ENCODE results near the gene TMEM14C.
A peak's percentile ranks its signal among the peaks of the same experiment; 100 is the strongest.
"Not testable (repeated sequence)": the region's sequence is repeated elsewhere in the genome, so short reads cannot be mapped to it uniquely, and the experiment has no call there.

The TMEM14C gene

DNA sequence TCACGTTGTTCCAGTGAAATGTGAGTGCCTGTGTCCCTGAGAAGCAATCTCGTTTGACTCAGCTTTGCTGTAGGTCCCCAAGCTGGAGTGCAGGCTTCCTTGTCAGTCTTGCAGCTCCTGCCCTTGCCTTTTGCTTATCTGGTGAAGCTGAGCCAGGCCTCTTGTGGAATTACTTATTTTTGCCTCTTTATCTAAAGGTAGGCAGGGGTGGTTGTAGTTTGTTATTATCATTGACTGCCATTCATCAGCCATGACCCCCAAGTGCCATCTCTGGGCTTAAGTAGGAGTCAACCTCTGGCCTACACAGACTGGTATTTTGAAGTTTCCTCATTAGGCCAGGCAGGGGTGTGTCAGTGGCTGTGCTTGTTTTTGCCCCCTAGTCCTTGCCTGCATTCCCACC is 26.9 kb downstream of the TMEM14C start:
- H3K9ac ChIP-seq (ENCODE audit: low read length), result peak overlapping the region; percentile 98; the same call in 1 of the 2 replicates
- peaks cover 28% of the 10 kb centered on the region for H3K79me2 ChIP-seq (ENCODE audit: insufficient read depth, low read length)
- no peaks in the 10 kb centered on the region for H3K9me2 ChIP-seq (ENCODE audit: low read depth, low read length)
- H3K4me3 ChIP-seq (ENCODE audit: low read depth, low read length, poor library complexity, severe bottlenecking), result peak overlapping the region; percentile 89
- no peaks in the 10 kb centered on the region for H4K20me1 ChIP-seq (ENCODE audit: insufficient read depth, low read length)
- peaks cover 54% of the 10 kb centered on the region for H3K36me3 ChIP-seq (ENCODE audit: insufficient read depth, low read length)
- H3K4me2 ChIP-seq (ENCODE audit: low read length), result peak overlapping the region; percentile 96; the same call in 1 of the 2 replicates
- no peaks in the 10 kb centered on the region for H3F3A ChIP-seq (ENCODE audit: insufficient read depth, low read length)
- H3K4me1 ChIP-seq (ENCODE audit: insufficient read depth, low read length, severe bottlenecking), result peaks cover 41% of the 10 kb centered on the region
- H2AFZ ChIP-seq (ENCODE audit: low read length), result no peak overlapping the region
- H3K27ac ChIP-seq (ENCODE audit: low read depth, low read length, poor library complexity, severe bottlenecking), result no peak overlapping the region
- H3K9me3 ChIP-seq (ENCODE audit: low read length), result no peaks in the 10 kb centered on the region
- no peaks in the 10 kb centered on the region for H3K27me3 ChIP-seq (ENCODE audit: insufficient read depth, low read length)
- TF ChIP-seq, protein P1, sequence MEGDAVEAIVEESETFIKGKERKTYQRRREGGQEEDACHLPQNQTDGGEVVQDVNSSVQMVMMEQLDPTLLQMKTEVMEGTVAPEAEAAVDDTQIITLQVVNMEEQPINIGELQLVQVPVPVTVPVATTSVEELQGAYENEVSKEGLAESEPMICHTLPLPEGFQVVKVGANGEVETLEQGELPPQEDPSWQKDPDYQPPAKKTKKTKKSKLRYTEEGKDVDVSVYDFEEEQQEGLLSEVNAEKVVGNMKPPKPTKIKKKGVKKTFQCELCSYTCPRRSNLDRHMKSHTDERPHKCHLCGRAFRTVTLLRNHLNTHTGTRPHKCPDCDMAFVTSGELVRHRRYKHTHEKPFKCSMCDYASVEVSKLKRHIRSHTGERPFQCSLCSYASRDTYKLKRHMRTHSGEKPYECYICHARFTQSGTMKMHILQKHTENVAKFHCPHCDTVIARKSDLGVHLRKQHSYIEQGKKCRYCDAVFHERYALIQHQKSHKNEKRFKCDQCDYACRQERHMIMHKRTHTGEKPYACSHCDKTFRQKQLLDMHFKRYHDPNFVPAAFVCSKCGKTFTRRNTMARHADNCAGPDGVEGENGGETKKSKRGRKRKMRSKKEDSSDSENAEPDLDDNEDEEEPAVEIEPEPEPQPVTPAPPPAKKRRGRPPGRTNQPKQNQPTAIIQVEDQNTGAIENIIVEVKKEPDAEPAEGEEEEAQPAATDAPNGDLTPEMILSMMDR (IDR thresholded peaks at IDR 0.05; ENCODE audit: low read length), result no peak
- no peak for TF ChIP-seq EZH2 (IDR thresholded peaks at IDR 0.05; ENCODE audit: borderline replicate concordance, low read length)

- Histone ChIP-seq H3K4me1 (ENCODE audit: insufficient read depth, low read length, severe bottlenecking) (peaks cover 34% of the 10 kb centered on the region), H3K36me3 (ENCODE audit: insufficient read depth, low read length) (peaks cover 62% of the 10 kb centered on the region), H3K79me2 (ENCODE audit: insufficient read depth, low read length) (peaks cover 28% of the 10 kb centered on the region)
- not testable (repeated sequence) for H2AFZ ChIP-seq (ENCODE audit: low read length); H3F3A ChIP-seq (ENCODE audit: insufficient read depth, low read length); H3K27ac ChIP-seq (ENCODE audit: low read depth, low read length, poor library complexity, severe bottlenecking); H3K9me3 ChIP-seq (ENCODE audit: low read length); H3K9me2 ChIP-seq (ENCODE audit: low read depth, low read length); H4K20me1 ChIP-seq (ENCODE audit: insufficient read depth, low read length); H3K27me3 ChIP-seq (ENCODE audit: insufficient read depth, low read length); H3K4me3 ChIP-seq (ENCODE audit: low read depth, low read length, poor library complexity, severe bottlenecking); H3K4me2 ChIP-seq (ENCODE audit: low read length); H3K9ac ChIP-seq (ENCODE audit: low read length)
Measured at GRCh38 chr6:10750568-10750967, 27.7 kb downstream of the TMEM14C start.

GRCh38 chr6:10751757-10752156 is 28.9 kb downstream of the TMEM14C start:
- H2AFZ ChIP-seq (ENCODE audit: low read length); H3K27me3 ChIP-seq (ENCODE audit: insufficient read depth, low read length); H3F3A ChIP-seq (ENCODE audit: insufficient read depth, low read length); H3K27ac ChIP-seq (ENCODE audit: low read depth, low read length, poor library complexity, severe bottlenecking); H3K4me3 ChIP-seq (ENCODE audit: low read depth, low read length, poor library complexity, severe bottlenecking); H3K9ac ChIP-seq (ENCODE audit: low read length); H4K20me1 ChIP-seq (ENCODE audit: insufficient read depth, low read length); H3K9me2 ChIP-seq (ENCODE audit: low read depth, low read length); H3K4me2 ChIP-seq (ENCODE audit: low read length); H3K9me3 ChIP-seq (ENCODE audit: low read length): not testable (repeated sequence)
- Histone ChIP-seq H3K79me2 (ENCODE audit: insufficient read depth, low read length) (peaks cover 28% of the 10 kb centered on the region), H3K36me3 (ENCODE audit: insufficient read depth, low read length) (peaks cover 73% of the 10 kb centered on the region), H3K4me1 (ENCODE audit: insufficient read depth, low read length, severe bottlenecking) (peaks cover 28% of the 10 kb centered on the region)

- Histone ChIP-seq H3K9me2 (ENCODE audit: low read depth, low read length) (no peaks in the 10 kb centered on the region), H3F3A (ENCODE audit: insufficient read depth, low read length) (no peaks in the 10 kb centered on the region), H3K9ac (ENCODE audit: low read length) (no peak overlapping the region), H2AFZ (ENCODE audit: low read length) (no peak overlapping the region), H3K4me2 (ENCODE audit: low read length) (no peak overlapping the region), H4K20me1 (ENCODE audit: insufficient read depth, low read length) (no peaks in the 10 kb centered on the region), H3K4me1 (ENCODE audit: insufficient read depth, low read length, severe bottlenecking) (peaks cover 3% of the 10 kb centered on the region), H3K27ac (ENCODE audit: low read depth, low read length, poor library complexity, severe bottlenecking) (peak overlapping the region; percentile 7), H3K27me3 (ENCODE audit: insufficient read depth, low read length) (no peaks in the 10 kb centered on the region), H3K4me3 (ENCODE audit: low read depth, low read length, poor library complexity, severe bottlenecking) (no peak overlapping the region), H3K36me3 (ENCODE audit: insufficient read depth, low read length) (peaks cover 85% of the 10 kb centered on the region), H3K9me3 (ENCODE audit: low read length) (no peaks in the 10 kb centered on the region), H3K79me2 (ENCODE audit: insufficient read depth, low read length) (peaks cover 7% of the 10 kb centered on the region; the same call in 1 of the 2 replicates)
- TF ChIP-seq, protein P1 (IDR thresholded peaks at IDR 0.05; ENCODE audit: low read length), result no peak
- TF ChIP-seq EZH2 (IDR thresholded peaks at IDR 0.05; ENCODE audit: borderline replicate concordance, low read length), result no peak
Measured at GRCh38 chr6:10756085-10756484, 33.2 kb downstream of the TMEM14C start.
